ENCODE data around the gene PRKRA. TPM values are rescaled to one million over a fixed set of nuclear protein-coding genes. Genes with fewer than 3 reads are reported as not detected.

PRKRA gene
- total and polyA plus RNA-seq, 2 of the 13 experiments (the other 11 are each of a cell fraction or from before 2014, with no cell fraction given), result 53.1 to 74.7 TPM

GRCh38 chr2:178413472-178414265 is 37.3 kb downstream of the PRKRA start (continued):
- TF ChIP-seq CTCF (CRISPR knock-in tag; IDR thresholded peaks at IDR 0.05), result no peak; the same call in 1 of the 2 replicates
- TF ChIP-seq ZNF274 (CRISPR knock-in tag; IDR thresholded peaks at IDR 0.05), result peak; percentile 71; the same call in 1 of the 2 replicates
- peak; percentile 48; the same call in 1 of the 2 replicates for TF ChIP-seq RNF2 (conservative IDR thresholded peaks at IDR 0.05; ENCODE audit: low read depth)
- TF ChIP-seq ZNF407 (CRISPR knock-in tag; IDR thresholded peaks at IDR 0.05; ENCODE audit: not compliant biosample characterization), result no peak
- TF ChIP-seq GATAD2A (CRISPR knock-in tag; IDR thresholded peaks at IDR 0.05), result 0 out of 2 replicates have a peak, but pooled peaks have one; percentile 33
- 0 out of 2 replicates have a peak, but pooled peaks have one; percentile 23 for TF ChIP-seq ZNF343 (CRISPR knock-in tag; IDR thresholded peaks at IDR 0.05)
- TF ChIP-seq ZFX (CRISPR knock-in tag; IDR thresholded peaks at IDR 0.05; ENCODE audit: low read depth), result peak; percentile 67
- TF ChIP-seq ZNF607 (CRISPR knock-in tag; IDR thresholded peaks at IDR 0.05; ENCODE audit: borderline replicate concordance), result peak; percentile 49; the same call in 1 of the 2 replicates
- TF ChIP-seq ZNF839 (CRISPR knock-in tag; IDR thresholded peaks at IDR 0.05; ENCODE audit: borderline replicate concordance), result no peak
- TF ChIP-seq RARG (CRISPR knock-in tag; IDR thresholded peaks at IDR 0.05; ENCODE audit: low read depth), result no peak
- TF ChIP-seq ZNF761 (CRISPR knock-in tag; conservative IDR thresholded peaks at IDR 0.05), result peak; percentile 46; the same call in 1 of the 2 replicates
- no peak; the same call in 1 of the 2 replicates for TF ChIP-seq DMAP1 (CRISPR knock-in tag; IDR thresholded peaks at IDR 0.05)
- TF ChIP-seq ZNF670 (CRISPR knock-in tag; IDR thresholded peaks at IDR 0.05; ENCODE audit: borderline replicate concordance), result no peak
- peak; percentile 70; the same call in 1 of the 2 replicates for TF ChIP-seq ZNF20 (CRISPR knock-in tag; IDR thresholded peaks at IDR 0.05)
- TF ChIP-seq SNAI1 (CRISPR knock-in tag; IDR thresholded peaks at IDR 0.05; ENCODE audit: borderline replicate concordance), result peak; percentile 75; the same call in 1 of the 2 replicates
- TF ChIP-seq ARHGAP35 (CRISPR knock-in tag; IDR thresholded peaks at IDR 0.05; ENCODE audit: borderline replicate concordance), result peak; percentile 39; the same call in 1 of the 2 replicates
- TF ChIP-seq ZBTB42 (CRISPR knock-in tag; IDR thresholded peaks at IDR 0.05), result no peak
- no peak for TF ChIP-seq ETV5 (CRISPR knock-in tag; IDR thresholded peaks at IDR 0.05; ENCODE audit: borderline replicate concordance)
- TF ChIP-seq FLYWCH1 (CRISPR knock-in tag; IDR thresholded peaks at IDR 0.05), result no peak
- TF ChIP-seq THAP11 (CRISPR knock-in tag; IDR thresholded peaks at IDR 0.05), result 0 out of 2 replicates have a peak, but pooled peaks have one; percentile 31
